Activated B cell treated with CpG ODN at 0.5 μM for 24 hours (primary cell): ENCODE measurements around the gene GRIK3. TPM values are rescaled to one million over a fixed set of nuclear protein-coding genes. Genes with fewer than 3 reads are reported as not detected.
A peak's percentile ranks its signal among the peaks of the same experiment; 100 is the strongest.
"Not testable (repeated sequence)": the region's sequence is repeated elsewhere in the genome, so short reads cannot be mapped to it uniquely, and the experiment has no call there.

Experiments
- ATAC-seq: fragments of 200-7000 bp; cut with Tn5 transposase; one replicate; pipeline ENCODE4 v1.10.0; 2021; ENCODE audit warnings: low read depth, mild to moderate bottlenecking, moderate library complexity
- CTCF ChIA-PET: fragments of 350-600 bp; sonication (Branson Sonifier 250); formaldehyde crosslinking; loops from one replicate; lab custom pipeline; 2021; ENCODE audit warnings: antibody characterized with exemption; lab: Charles Lee
- POLR2A ChIA-PET: fragments of 350-600 bp; sonication (Branson Sonifier 250); formaldehyde crosslinking; loops from one replicate; lab custom pipeline; 2021; ENCODE audit warnings: antibody characterized with exemption; lab: Charles Lee
- DNase-seq: peaks from one replicate; pipeline ENCODE4 v3.0.0; 2022
- H3K27ac Mint-ChIP-seq: one replicate; pipeline ENCODE4 v1.8.0; 2020; ENCODE audit warnings: mixed read lengths
- H3K27me3 Mint-ChIP-seq: one replicate; pipeline ENCODE4 v1.8.0; 2021; ENCODE audit warnings: mixed read lengths
- H3K36me3 Mint-ChIP-seq: one replicate; pipeline ENCODE4 v1.8.0; 2021; ENCODE audit warnings: low read depth, mixed read lengths
- H3K4me1 Mint-ChIP-seq: one replicate; pipeline ENCODE4 v1.8.0; 2021; ENCODE audit warnings: mixed read lengths
- H3K4me3 Mint-ChIP-seq: one replicate; pipeline ENCODE4 v1.8.0; 2020; ENCODE audit warnings: mild to moderate bottlenecking, mixed read lengths
- H3K9me3 Mint-ChIP-seq: one replicate; pipeline ENCODE4 v1.8.0; 2020; ENCODE audit warnings: mixed read lengths
- intact Hi-C: fragments of 100-400 bp; cut with micrococcal nuclease; formaldehyde crosslinking; loops from one replicate; pipeline ENCODE4 v1.15.1; 2024
- total RNA-seq: library from RNA; stranded (reverse); gene quantifications from 2 replicates; pipeline ENCODE4 v1.2.3, GENCODE V29; 2022
- TF ChIP-seq, protein P1 (sequence below): fragments of 200-600 bp; IDR thresholded peaks from one replicate; pipeline ENCODE4 v1.8.0; 2022; ENCODE audit warnings: antibody characterized with exemption, mild to moderate bottlenecking

GRIK3 gene
- total RNA-seq: 0.35 and 0.37 TPM in 2 replicates

DNA sequence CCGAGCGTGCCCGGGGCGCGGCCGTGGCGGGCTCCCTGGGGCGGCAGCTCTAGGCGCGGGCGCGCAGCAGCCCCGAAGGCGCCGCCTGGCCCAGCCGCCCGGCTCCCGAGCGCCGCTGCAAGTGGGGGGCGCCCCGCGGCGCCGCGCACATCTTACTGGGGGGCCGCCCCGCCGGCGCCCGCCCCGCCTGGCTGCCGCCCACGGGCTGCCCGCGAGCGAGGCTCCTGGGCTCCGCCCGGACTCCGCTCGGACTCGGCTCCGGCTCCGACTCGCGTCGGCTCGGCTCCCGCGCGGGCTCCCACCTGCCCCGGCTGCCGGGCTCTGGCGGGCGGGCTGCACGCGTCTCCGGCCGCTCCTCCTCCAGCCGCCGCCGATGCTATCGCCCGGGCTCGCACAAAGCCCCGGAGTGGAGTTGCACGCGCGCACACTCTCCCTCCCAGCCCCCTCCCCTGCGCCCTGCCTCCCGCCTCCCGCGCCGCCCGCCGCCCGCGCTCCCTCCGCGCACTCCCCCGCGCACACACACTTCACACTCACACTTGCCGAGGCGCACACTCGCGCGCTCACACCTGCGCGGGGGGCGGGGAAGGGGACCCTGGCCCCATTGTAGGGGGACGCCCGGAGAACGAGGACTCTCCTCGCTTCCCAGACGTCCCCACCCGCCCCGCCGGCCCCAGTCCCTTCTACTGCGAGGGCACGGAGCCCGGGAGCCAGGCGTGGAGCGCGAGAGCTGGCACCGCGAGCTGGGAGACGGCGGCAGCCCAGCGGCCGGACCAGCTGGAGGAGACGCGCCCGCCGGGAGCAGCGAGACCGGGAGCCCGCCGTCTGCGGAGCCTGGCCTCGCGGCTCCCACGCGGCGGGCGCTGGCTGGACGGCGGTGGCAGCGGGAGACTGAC is at the start of gene GRIK3:
TSS of gene GRIK3 (minus strand) at position 395 of the 893 bp plus-strand sequence. CDS start 407 bp downstream, outside the sequence.
- intact Hi-C loops: loop anchor here (10.0 kb wide), 1 partner anchor 400 kb away; no protein-coding TSS in a partner anchor
- Mint-ChIP-seq H3K27me3 (peaks cover 55% of the 10 kb centered on the region), H3K9me3 (no peaks in the 10 kb centered on the region), H3K27ac (no peak within 1 kb of the TSS), H3K36me3 (no peaks in the 10 kb centered on the region), H3K4me3 (peak within 1 kb of the TSS; percentile 57), H3K4me1 (peaks cover 34% of the 10 kb centered on the region)
- CTCF ChIA-PET: no interaction called here
- ATAC-seq (no peak), DNase-seq (no peak)
- POLR2A ChIA-PET: interaction anchor here (0.6 kb wide), 1 partner anchor 565 kb away, joined by 7 read pairs; no protein-coding TSS in a partner anchor
- TF ChIP-seq, protein P1, sequence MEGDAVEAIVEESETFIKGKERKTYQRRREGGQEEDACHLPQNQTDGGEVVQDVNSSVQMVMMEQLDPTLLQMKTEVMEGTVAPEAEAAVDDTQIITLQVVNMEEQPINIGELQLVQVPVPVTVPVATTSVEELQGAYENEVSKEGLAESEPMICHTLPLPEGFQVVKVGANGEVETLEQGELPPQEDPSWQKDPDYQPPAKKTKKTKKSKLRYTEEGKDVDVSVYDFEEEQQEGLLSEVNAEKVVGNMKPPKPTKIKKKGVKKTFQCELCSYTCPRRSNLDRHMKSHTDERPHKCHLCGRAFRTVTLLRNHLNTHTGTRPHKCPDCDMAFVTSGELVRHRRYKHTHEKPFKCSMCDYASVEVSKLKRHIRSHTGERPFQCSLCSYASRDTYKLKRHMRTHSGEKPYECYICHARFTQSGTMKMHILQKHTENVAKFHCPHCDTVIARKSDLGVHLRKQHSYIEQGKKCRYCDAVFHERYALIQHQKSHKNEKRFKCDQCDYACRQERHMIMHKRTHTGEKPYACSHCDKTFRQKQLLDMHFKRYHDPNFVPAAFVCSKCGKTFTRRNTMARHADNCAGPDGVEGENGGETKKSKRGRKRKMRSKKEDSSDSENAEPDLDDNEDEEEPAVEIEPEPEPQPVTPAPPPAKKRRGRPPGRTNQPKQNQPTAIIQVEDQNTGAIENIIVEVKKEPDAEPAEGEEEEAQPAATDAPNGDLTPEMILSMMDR: no peak

DNA sequence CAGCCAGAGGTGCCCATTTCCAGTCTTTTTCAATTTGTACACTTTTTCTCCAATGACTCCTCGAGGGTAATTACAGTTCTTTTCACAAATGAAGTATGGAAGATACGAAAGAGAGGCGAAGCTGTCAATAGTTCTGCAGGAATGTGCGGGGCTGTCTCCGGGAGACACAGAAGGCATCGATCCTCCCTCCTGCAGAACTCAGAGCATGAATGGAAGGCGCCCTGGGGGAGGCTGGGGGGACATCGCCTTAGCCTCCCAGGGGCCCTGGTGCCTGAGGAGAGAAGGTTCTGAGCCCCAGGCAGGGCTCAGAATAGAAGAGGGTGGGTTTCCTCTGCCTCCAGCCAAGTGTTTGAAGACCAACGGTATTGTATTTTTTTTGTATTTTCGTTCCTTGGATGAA is 49.7 kb upstream of the GRIK3 start:
- intact Hi-C loops: no loop called here
- ChIA-PET POLR2A (no interaction called here), CTCF (interaction anchor here (1.0 kb wide), 1 partner anchor 10 kb away, joined by 3 read pairs; no protein-coding TSS in a partner anchor)
- no peaks in the 10 kb centered on the region for H3K4me1 Mint-ChIP-seq
- TF ChIP-seq, protein P1: no peak
- no peak for DNase-seq
- no peak for ATAC-seq
- H3K9me3 Mint-ChIP-seq: no peaks in the 10 kb centered on the region
- H3K27me3 Mint-ChIP-seq: peaks cover 4% of the 10 kb centered on the region
- no peak overlapping the region for H3K27ac Mint-ChIP-seq
- no peak overlapping the region for H3K4me3 Mint-ChIP-seq
- H3K36me3 Mint-ChIP-seq: no peaks in the 10 kb centered on the region

DNA sequence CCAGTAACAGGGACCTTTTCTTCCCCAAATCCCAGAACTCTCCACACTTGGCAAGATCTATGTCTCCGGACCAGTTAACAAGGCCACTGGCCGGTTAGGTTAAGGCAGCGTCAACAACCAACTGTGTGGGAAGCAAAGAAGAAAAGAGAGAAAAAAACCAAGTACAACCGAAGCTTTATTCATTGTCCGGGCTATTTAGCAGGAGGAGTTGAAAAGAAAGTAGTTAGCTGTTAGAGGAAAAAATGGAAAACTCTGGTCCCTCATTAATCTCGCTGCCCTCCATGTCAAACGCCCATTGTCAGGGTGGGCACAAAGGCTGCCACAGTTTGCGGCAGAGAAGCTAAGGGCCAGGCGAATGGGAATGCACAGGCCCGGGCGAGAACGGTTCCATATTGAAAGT is 49.3 kb upstream of the GRIK3 start:
- TF ChIP-seq, protein P1: no peak
- H3K27me3 Mint-ChIP-seq: peaks cover 4% of the 10 kb centered on the region
- POLR2A ChIA-PET: no interaction called here
- intact Hi-C loops: no loop called here
- ATAC-seq: no peak
- CTCF ChIA-PET: interaction anchor here (1.0 kb wide), 1 partner anchor 10 kb away, joined by 3 read pairs; no protein-coding TSS in a partner anchor
- no peak overlapping the region for H3K4me3 Mint-ChIP-seq
- H3K4me1 Mint-ChIP-seq: no peaks in the 10 kb centered on the region
- H3K9me3 Mint-ChIP-seq: no peaks in the 10 kb centered on the region
- no peaks in the 10 kb centered on the region for H3K36me3 Mint-ChIP-seq
- no peak for DNase-seq
- no peak overlapping the region for H3K27ac Mint-ChIP-seq

DNA sequence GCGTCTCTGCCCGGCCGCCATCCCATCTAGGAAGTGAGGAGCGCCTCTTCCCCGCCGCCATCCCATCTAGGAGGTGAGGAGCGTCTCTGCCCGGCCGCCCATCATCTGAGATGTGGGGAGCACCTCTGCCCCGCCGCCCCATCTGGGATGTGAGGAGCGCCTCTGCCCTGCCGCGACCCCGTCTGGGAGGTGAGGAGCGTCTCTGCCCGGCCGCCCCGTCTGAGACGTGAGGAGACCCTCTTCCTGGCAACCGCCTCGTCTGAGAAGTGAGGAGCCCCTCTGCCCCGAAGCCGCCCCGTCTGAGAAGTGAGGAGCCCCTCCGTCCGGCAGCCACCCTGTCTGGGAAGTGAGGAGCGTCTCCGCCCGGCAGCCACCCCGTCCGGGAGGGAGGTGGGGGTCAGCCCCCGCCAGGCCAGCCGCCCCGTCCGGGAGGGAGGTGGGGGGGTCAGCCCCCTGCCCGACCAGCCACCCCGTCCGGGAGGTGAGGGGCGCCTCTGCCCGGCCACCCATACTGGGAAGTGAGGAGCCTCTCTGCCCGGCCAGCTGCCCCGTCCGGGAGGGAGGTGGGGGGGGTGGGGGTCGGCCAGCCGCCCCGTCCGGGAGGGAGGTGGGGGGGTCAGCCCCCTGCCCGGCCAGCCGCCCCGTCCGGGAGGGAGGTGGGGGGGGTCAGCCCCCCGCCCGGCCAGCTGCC is 46.1 kb upstream of the GRIK3 start:
- H3K27me3 Mint-ChIP-seq, H3K4me1 Mint-ChIP-seq, CTCF ChIA-PET, H3K36me3 Mint-ChIP-seq, POLR2A ChIA-PET, H3K4me3 Mint-ChIP-seq, H3K27ac Mint-ChIP-seq, intact Hi-C loops, ATAC-seq, H3K9me3 Mint-ChIP-seq, DNase-seq: not testable (repeated sequence)

DNA sequence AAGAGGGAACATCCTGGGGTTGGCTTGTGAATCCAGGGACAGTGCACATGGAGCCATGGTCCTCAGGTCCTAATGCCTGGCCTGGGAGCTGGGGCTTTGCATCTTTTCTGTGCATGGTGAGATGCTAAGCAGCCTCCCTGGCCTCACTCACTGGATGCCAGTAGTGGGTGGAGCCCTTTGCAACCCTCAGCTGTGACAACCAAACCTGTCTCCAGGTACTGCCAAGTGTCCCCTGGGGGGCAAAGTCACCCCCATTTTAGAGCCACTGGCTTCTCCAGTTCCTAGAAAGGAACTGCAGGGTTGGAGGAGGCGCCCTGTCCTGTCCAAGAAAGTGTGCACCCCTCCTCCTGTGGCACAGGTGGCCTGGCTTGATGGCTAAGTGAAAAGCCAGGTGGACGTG is 44.6 kb upstream of the GRIK3 start:
- intact Hi-C loops: no loop called here

More for the DNA sequence above, 44.6 kb upstream of the GRIK3 start:
- CTCF ChIA-PET: no interaction called here
- no peaks in the 10 kb centered on the region for H3K36me3 Mint-ChIP-seq
- H3K27me3 Mint-ChIP-seq: peaks cover 3% of the 10 kb centered on the region
- H3K27ac Mint-ChIP-seq: no peak overlapping the region
- TF ChIP-seq, protein P1: no peak
- no peaks in the 10 kb centered on the region for H3K9me3 Mint-ChIP-seq
- no peaks in the 10 kb centered on the region for H3K4me1 Mint-ChIP-seq
- ATAC-seq: no peak
- H3K4me3 Mint-ChIP-seq: no peak overlapping the region
- no peak for DNase-seq
- POLR2A ChIA-PET: no interaction called here
